GM12801 (cell line): ENCODE results near the gene RHEBL1.

Experiments used
- CTCF ChIP-seq: IDR thresholded peaks from one replicate; pipeline ENCODE4 v1.5.1; 2011; ENCODE audit warnings: control low read depth; ENCODE audit not compliant: insufficient read length; ENCODE audit errors: extremely low read depth

RHEBL1 gene

GRCh38 chr12:49055978-49056754 is 13.6 kb downstream of the RHEBL1 start:
- TF ChIP-seq CTCF = no peak

DNA sequence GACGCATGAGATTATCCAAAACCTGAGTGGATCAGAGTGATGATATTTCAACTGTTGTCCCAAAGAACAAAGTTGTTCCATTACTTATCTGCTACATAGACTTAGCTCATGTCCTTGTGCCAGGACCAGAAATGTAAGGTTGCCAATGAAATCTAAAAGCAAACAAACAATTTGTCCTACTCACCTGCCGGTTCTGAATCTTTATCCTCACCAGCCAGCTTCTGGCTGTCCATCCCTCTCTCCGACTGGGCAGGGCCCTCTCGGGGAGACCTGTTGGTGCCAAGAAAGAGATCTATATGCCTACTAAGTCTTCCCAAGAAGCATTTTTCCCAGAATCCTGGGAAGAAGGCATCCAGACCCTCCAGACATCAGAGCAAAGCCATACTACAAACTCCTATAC is 14.7 kb downstream of the RHEBL1 start:
- no peak for TF ChIP-seq CTCF

GRCh38 chr12:49054524-49054923 is 15.3 kb downstream of the RHEBL1 start:
- no peak for TF ChIP-seq CTCF

DNA sequence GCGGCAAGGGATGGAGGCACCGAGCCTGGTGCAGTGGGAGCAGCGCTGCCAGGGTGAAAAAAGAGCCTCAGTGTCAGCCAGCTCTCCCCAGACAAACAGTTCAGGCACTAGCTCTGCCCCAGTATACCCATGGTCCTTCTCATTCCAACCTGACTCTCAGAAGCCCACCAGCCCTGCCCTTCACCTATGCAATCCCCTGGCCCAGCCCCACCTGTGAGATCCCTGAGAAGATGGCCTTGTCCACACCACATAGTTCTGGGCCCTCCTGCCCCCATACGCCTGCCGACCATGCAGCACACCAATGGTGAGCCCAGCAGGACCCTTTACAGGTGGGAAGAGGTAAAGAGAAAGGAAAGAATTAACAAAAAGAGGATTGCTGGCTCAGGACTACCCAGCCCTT is 15.7 kb downstream of the RHEBL1 start:
- TF ChIP-seq CTCF = no peak

GRCh38 chr12:49052451-49053208 is 17.1 kb downstream of the RHEBL1 start:
- TF ChIP-seq CTCF = no peak

GRCh38 chr12:49051777-49052438 is 17.9 kb downstream of the RHEBL1 start:
- TF ChIP-seq CTCF = no peak

- TF ChIP-seq CTCF = no peak
Measured at GRCh38 chr12:49051373-49051764, 18.4 kb downstream of the RHEBL1 start.
